Eye (tissue), 1 donor: ENCODE results near the gene PAF1.

Source experiments
- DNase-seq: peaks from one replicate; pipeline ENCODE4 v3.0.0-alpha.2; 2015

PAF1 gene

GRCh38 chr19:39405261-39405957, 14.5 kb upstream of the PAF1 start:
- DNase-seq, result no peak

- DNase-seq, result peak; percentile 93
Measured at GRCh38 chr19:39403331-39404312, 12.7 kb upstream of the PAF1 start.

- DNase-seq, result peak; percentile 92
Measured at GRCh38 chr19:39402346-39403300, 11.7 kb upstream of the PAF1 start.

GRCh38 chr19:39401549-39402345, 10.8 kb upstream of the PAF1 start:
- DNase-seq, result no peak

GRCh38 chr19:39401070-39401548, 10.2 kb upstream of the PAF1 start:
- no peak for DNase-seq

GRCh38 chr19:39400061-39400460, 9.2 kb upstream of the PAF1 start:
- DNase-seq, result no peak

- DNase-seq, result no peak
Measured at GRCh38 chr19:39399668-39400050, 8.8 kb upstream of the PAF1 start.

GRCh38 chr19:39398297-39398864, 7.5 kb upstream of the PAF1 start:
- no peak for DNase-seq

GRCh38 chr19:39397360-39398296, 6.7 kb upstream of the PAF1 start:
- DNase-seq, result peak; percentile 89

GRCh38 chr19:39390451-39390750, 505 bp downstream of the PAF1 start:
- no peak for DNase-seq

- no peak for DNase-seq
Measured at GRCh38 chr19:39389631-39390414, 1.1 kb downstream of the PAF1 start.

- DNase-seq, result no peak
Measured at GRCh38 chr19:39388657-39389056, 2.2 kb downstream of the PAF1 start.

- no peak for DNase-seq
Measured at GRCh38 chr19:39386557-39386956, 4.3 kb downstream of the PAF1 start.

GRCh38 chr19:39385629-39386411, 5.1 kb downstream of the PAF1 start:
- DNase-seq, result no peak

GRCh38 chr19:39384839-39385568, 5.9 kb downstream of the PAF1 start:
- DNase-seq, result no peak

- no peak for DNase-seq
Measured at GRCh38 chr19:39382991-39383828, 7.7 kb downstream of the PAF1 start.
